Measurements from ENCODE around the gene CRTAC1. TPM values are rescaled to one million over a fixed set of nuclear protein-coding genes. Genes with fewer than 3 reads are reported as not detected.

CRTAC1 gene
- total and polyA plus RNA-seq, 10 of the 15 experiments (the other 5 are each of a cell fraction or from before 2014, with no cell fraction given), result 0.10 TPM; not detected in 9

GRCh38 chr10:97869091-97870042 is 161.1 kb downstream of the CRTAC1 start:
- DNase-seq (ENCODE audit: low read depth, low spot score) (peak; percentile 59), FAIRE-seq (no peak), ATAC-seq (peak; percentile 99)
- H3K36me3 ChIP-seq (ENCODE audit: control insufficient read depth in 2 of 2, insufficient read depth in 2 of 2, low read length in 1 of 2), result no peaks in the 10 kb centered on the region
- H3K27ac ChIP-seq (ENCODE audit: control insufficient read depth, insufficient read depth), result no peak overlapping the region
- ChIA-PET SMC1A (ENCODE audit: uncharacterized antibody, unreplicated experiment) (interaction anchor here (0.9 to 1.4 kb wide), 2 partner anchors 68 to 78 kb away, joined by 3 read pairs; no protein-coding TSS in a partner anchor), RAD21 (ENCODE audit: unreplicated experiment) (interaction anchor here (1.2 to 1.8 kb wide), 2 partner anchors 78 to 182 kb away, joined by 4 to 5 read pairs; partner anchors contain the start of gene AVPI1), POLR2A (no interaction called here), CTCF (interaction anchor here (0.6 to 3.8 kb wide), 14 partner anchors 8 to 168 kb away, joined by 3 to 42 read pairs (median 4); no protein-coding TSS in a partner anchor)
- peak overlapping the region; percentile 71 for H2AFZ ChIP-seq (ENCODE audit: control insufficient read depth, low read depth, low read length)
- in situ Hi-C loops (cut with MboI), result no loop called here
- H3K79me2 ChIP-seq (ENCODE audit: control insufficient read depth, insufficient read depth, low read length), result no peaks in the 10 kb centered on the region
- intact Hi-C loops (cut with micrococcal nuclease; ENCODE audit: unreplicated experiment), result loop anchor here (1.0 to 5.0 kb wide), 2 partner anchors 77 to 162 kb away; no protein-coding TSS in a partner anchor
- BruUV-seq (replicated peaks), result no TSS peak
- WGBS (ENCODE audit: insufficient coverage, insufficient replicate concordance, low lambda C conversion rate, missing lambda C conversion rate), result 24% methylated on average over 19 of the region's 19 CpGs
- H3K4me2 ChIP-seq (ENCODE audit: control insufficient read depth, insufficient read depth), result 0 out of 2 replicates have a peak overlapping the region, but pooled peaks have one; percentile 3
- H4K20me1 ChIP-seq (ENCODE audit: control insufficient read depth, insufficient read depth), result no peaks in the 10 kb centered on the region
- no peaks in the 10 kb centered on the region for H3K9me3 ChIP-seq (replicated peaks; ENCODE audit: control insufficient read depth, insufficient read depth, low read length)
- no peak overlapping the region for H3K4me3 ChIP-seq
- peaks cover 3% of the 10 kb centered on the region; the same call in 1 of the 2 replicates for H3K4me1 ChIP-seq (ENCODE audit: control insufficient read depth, insufficient read depth, low read length)
- H3K27me3 ChIP-seq (replicated peaks in 1 of 2; ENCODE audit: control insufficient read depth in 2 of 2, insufficient read depth in 2 of 2, low read length in 1 of 2), result peaks cover 0 to 2% of the 10 kb centered on the region in 2 experiments; a peak in 2 of 4 replicates
- no peak overlapping the region for H3K9ac ChIP-seq (ENCODE audit: control insufficient read depth, insufficient read depth, low read length)
- no peak for TF ChIP-seq CEBPZ (IDR thresholded peaks at IDR 0.05; ENCODE audit: low read depth, low read length)
- TF ChIP-seq SRF (IDR thresholded peaks at IDR 0.05; ENCODE audit: low read depth in 2 of 2, low read length in 2 of 2), result no peak
- no peak for TF ChIP-seq CBX5 (IDR thresholded peaks at IDR 0.05; ENCODE audit: low read depth)
- TF ChIP-seq NKRF (conservative IDR thresholded peaks at IDR 0.05), result no peak
- TF ChIP-seq BHLHE40 (IDR thresholded peaks at IDR 0.05; ENCODE audit: borderline replicate concordance in 1 of 2, low read depth in 2 of 2, low read length in 1 of 2), result peak in 1 of 2 experiments; percentile 40; a peak in 1 of 4 replicates
- no peak for TF ChIP-seq HDAC2 (IDR thresholded peaks at IDR 0.05)
- no peak for TF ChIP-seq HCFC1 (IDR thresholded peaks at IDR 0.05; ENCODE audit: low read length)
- peak; percentile 57 for TF ChIP-seq SMC3 (IDR thresholded peaks at IDR 0.05; ENCODE audit: borderline replicate concordance, low read length)
- TF ChIP-seq TCF12 (IDR thresholded peaks at IDR 0.05; ENCODE audit: low read depth, low read length), result no peak
- peak; percentile 55 for TF ChIP-seq RUNX3 (IDR thresholded peaks at IDR 0.05; ENCODE audit: low read length)
- peak; percentile 63 for TF ChIP-seq RAD21 (IDR thresholded peaks at IDR 0.05; ENCODE audit: insufficient read depth, low read depth, low read length)
- TF ChIP-seq POLR2AphosphoS5 (IDR thresholded peaks at IDR 0.05; ENCODE audit: low read length), result no peak
- TF ChIP-seq BMI1 (IDR thresholded peaks at IDR 0.05; ENCODE audit: borderline replicate concordance), result no peak
- no peak for TF ChIP-seq YBX1 (IDR thresholded peaks at IDR 0.05)
- TF ChIP-seq ATF3 (IDR thresholded peaks at IDR 0.05; ENCODE audit: borderline replicate concordance, extremely low read depth, low read depth, low read length), result no peak
- no peak for TF ChIP-seq LARP7 (IDR thresholded peaks at IDR 0.05)
- peak; percentile 23 to 26; a peak in 1 of 4 replicates for TF ChIP-seq IKZF2 (IDR thresholded peaks at IDR 0.05)
- no peak for TF ChIP-seq MEF2A (IDR thresholded peaks at IDR 0.05; ENCODE audit: insufficient read depth, low read depth, low read length)

Data from GM12878 (cell line).